Endothelial cell (in vitro differentiated cells): ENCODE measurements around the gene LAMC2. TPM values are rescaled to one million over a fixed set of nuclear protein-coding genes. Genes with fewer than 3 reads are reported as not detected.

Experiments
- DNase-seq: peaks from one replicate; pipeline ENCODE4 v3.0.0; 2021; ENCODE audit warnings: low spot score
- H3K27ac Mint-ChIP-seq: one replicate; pipeline ENCODE4 v1.8.0; 2021; ENCODE audit warnings: mixed read lengths, inconsistent platforms; ENCODE audit not compliant: unreplicated experiment
- H3K27me3 Mint-ChIP-seq: one replicate; pipeline ENCODE4 v1.8.0; 2021; ENCODE audit warnings: mild to moderate bottlenecking, moderate library complexity, mixed read lengths, inconsistent platforms; ENCODE audit not compliant: unreplicated experiment
- H3K36me3 Mint-ChIP-seq: one replicate; pipeline ENCODE4 v1.8.0; 2021; ENCODE audit warnings: mild to moderate bottlenecking, low read depth, mixed read lengths, inconsistent platforms; ENCODE audit not compliant: unreplicated experiment
- H3K4me1 Mint-ChIP-seq: one replicate; pipeline ENCODE4 v1.8.0; 2021; ENCODE audit warnings: mild to moderate bottlenecking, mixed read lengths, inconsistent platforms; ENCODE audit not compliant: unreplicated experiment
- H3K4me3 Mint-ChIP-seq: one replicate; pipeline ENCODE4 v1.8.0; 2021; ENCODE audit warnings: mild to moderate bottlenecking, mixed read lengths, inconsistent platforms; ENCODE audit not compliant: unreplicated experiment
- H3K9me3 Mint-ChIP-seq: one replicate; pipeline ENCODE4 v1.8.0; 2021; ENCODE audit warnings: mixed read lengths, inconsistent platforms; ENCODE audit not compliant: unreplicated experiment
- CTCF ChIP-seq: fragments of 200-600 bp; sonication (generic); IDR thresholded peaks from one replicate; pipeline ENCODE4 v1.5.0; 2021; ENCODE audit warnings: antibody characterized with exemption; ENCODE audit not compliant: unreplicated experiment
- total RNA-seq: library from RNA; stranded (reverse); fragmentation: NEBNext Ultra II Directional; extraction: Animal tissue kit (Norgen Biotek cat#: 25700); gene quantifications from one replicate; pipeline ENCODE4 v1.2.1, GENCODE V29; 2021; ENCODE audit not compliant: unreplicated experiment

Gene LAMC2
- total RNA-seq, 1 donor from 2014 or later, result 2.3 TPM

GRCh38 chr1:183188240-183188639, 2.2 kb downstream of the LAMC2 start:
- no peaks in the 10 kb centered on the region for H3K36me3 Mint-ChIP-seq
- H3K9me3 Mint-ChIP-seq, result no peaks in the 10 kb centered on the region
- H3K27me3 Mint-ChIP-seq, result no peaks in the 10 kb centered on the region
- TF ChIP-seq CTCF, result no peak
- no peak overlapping the region for H3K4me3 Mint-ChIP-seq
- H3K4me1 Mint-ChIP-seq, result no peaks in the 10 kb centered on the region
- no peak overlapping the region for H3K27ac Mint-ChIP-seq
- no peak for DNase-seq

GRCh38 chr1:183191833-183192232, 5.8 kb downstream of the LAMC2 start:
- no peak for DNase-seq
- H3K36me3 Mint-ChIP-seq, result no peaks in the 10 kb centered on the region
- H3K4me3 Mint-ChIP-seq, result no peak overlapping the region

GRCh38 chr1:183193963-183194525, 8.0 kb downstream of the LAMC2 start:
- Mint-ChIP-seq H3K36me3 (no peaks in the 10 kb centered on the region), H3K4me3 (no peak overlapping the region), H3K4me1 (peaks cover 21% of the 10 kb centered on the region), H3K27me3 (peaks cover 5% of the 10 kb centered on the region), H3K9me3 (no peaks in the 10 kb centered on the region), H3K27ac (no peak overlapping the region)
- no peak for DNase-seq
- TF ChIP-seq CTCF, result no peak

More at GRCh38 chr1:183191833-183192232, 5.8 kb downstream of the LAMC2 start:
- Mint-ChIP-seq H3K9me3 (no peaks in the 10 kb centered on the region), H3K4me1 (peaks cover 9% of the 10 kb centered on the region), H3K27ac (no peak overlapping the region), H3K27me3 (peaks cover 3% of the 10 kb centered on the region)
- TF ChIP-seq CTCF, result no peak

- H3K4me3 Mint-ChIP-seq, result no peak overlapping the region
- peaks cover 5% of the 10 kb centered on the region for H3K27me3 Mint-ChIP-seq
- no peaks in the 10 kb centered on the region for H3K9me3 Mint-ChIP-seq
- H3K27ac Mint-ChIP-seq, result no peak overlapping the region
- no peak for TF ChIP-seq CTCF
- DNase-seq, result no peak
- H3K36me3 Mint-ChIP-seq, result no peaks in the 10 kb centered on the region
- peaks cover 24% of the 10 kb centered on the region for H3K4me1 Mint-ChIP-seq
Observed at GRCh38 chr1:183194527-183195141, 8.6 kb downstream of the LAMC2 start.

- no peak for DNase-seq
- Mint-ChIP-seq H3K9me3 (no peaks in the 10 kb centered on the region), H3K36me3 (no peaks in the 10 kb centered on the region), H3K4me3 (no peak overlapping the region), H3K27ac (no peak overlapping the region), H3K27me3 (peaks cover 5% of the 10 kb centered on the region), H3K4me1 (peaks cover 28% of the 10 kb centered on the region)
- TF ChIP-seq CTCF, result no peak
Observed at GRCh38 chr1:183195142-183195574, 9.1 kb downstream of the LAMC2 start.
